Measurements from ENCODE around the gene KRTAP19-2. TPM values are rescaled to one million over a fixed set of nuclear protein-coding genes. Genes with fewer than 3 reads are reported as not detected.
"Not testable (repeated sequence)": the region's sequence is repeated elsewhere in the genome, so short reads cannot be mapped to it uniquely, and the experiment has no call there.

The KRTAP19-2 gene, protein sequence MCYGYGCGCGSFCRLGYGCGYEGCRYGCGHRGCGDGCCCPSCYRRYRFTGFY
- not detected for total RNA-seq

- POLR2A ChIA-PET = no interaction called here
- Mint-ChIP-seq H3K9me3 (peaks cover 4% of the 10 kb centered on the region), H3K4me3 (no peak within 1 kb of the TSS), H3K4me1 (no peaks in the 10 kb centered on the region), H3K27ac (no peak within 1 kb of the TSS), H3K36me3 (no peaks in the 10 kb centered on the region), H3K27me3 (no peaks in the 10 kb centered on the region)
- DNase-seq = no peak
- no peak for ATAC-seq (ENCODE audit: low read depth)
Measured at GRCh38 chr21:30487336-30487735, at the start of gene KRTAP19-2. KRTAP19-2 (minus strand) TSS chr21:30487436; CDS start chr21:30487348, 88 bp downstream.

- Mint-ChIP-seq H3K27me3 (peaks cover 2% of the 10 kb centered on the region), H3K27ac (no peak overlapping the region), H3K9me3 (peaks cover 2% of the 10 kb centered on the region), H3K36me3 (no peaks in the 10 kb centered on the region), H3K4me3 (no peak overlapping the region), H3K4me1 (no peaks in the 10 kb centered on the region)
- POLR2A ChIA-PET = no interaction called here
- ATAC-seq (ENCODE audit: low read depth) (no peak), DNase-seq (no peak)
Measured at GRCh38 chr21:30518876-30519275, 31.6 kb upstream of the KRTAP19-2 start.

DNA sequence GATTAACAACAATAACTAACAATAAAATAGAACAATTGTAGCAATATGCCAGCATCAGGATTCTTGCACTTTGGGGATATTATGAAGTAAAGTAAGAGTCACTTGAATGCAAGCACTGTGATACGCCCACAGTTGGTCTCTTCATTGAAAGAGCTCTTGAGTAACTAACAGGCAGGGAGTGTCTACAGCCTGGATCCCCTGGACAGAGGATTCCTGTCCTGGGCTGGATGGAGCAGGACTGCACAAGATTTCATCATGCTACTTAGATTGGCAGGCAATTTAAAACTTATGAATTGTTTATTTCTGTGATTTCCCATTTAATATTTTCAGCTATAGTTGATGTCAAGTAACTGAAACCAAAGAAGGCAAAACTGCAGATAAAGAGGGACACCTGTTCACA lies 28.4 kb upstream of the KRTAP19-2 start:
- ATAC-seq (ENCODE audit: low read depth) (no peak), DNase-seq (no peak)
- peaks cover 2% of the 10 kb centered on the region for H3K9me3 Mint-ChIP-seq
- H3K36me3 Mint-ChIP-seq = no peaks in the 10 kb centered on the region
- no peaks in the 10 kb centered on the region for H3K4me1 Mint-ChIP-seq
- no peak overlapping the region for H3K27ac Mint-ChIP-seq
- POLR2A ChIA-PET = no interaction called here
- no peaks in the 10 kb centered on the region for H3K27me3 Mint-ChIP-seq
- no peak overlapping the region for H3K4me3 Mint-ChIP-seq

DNA sequence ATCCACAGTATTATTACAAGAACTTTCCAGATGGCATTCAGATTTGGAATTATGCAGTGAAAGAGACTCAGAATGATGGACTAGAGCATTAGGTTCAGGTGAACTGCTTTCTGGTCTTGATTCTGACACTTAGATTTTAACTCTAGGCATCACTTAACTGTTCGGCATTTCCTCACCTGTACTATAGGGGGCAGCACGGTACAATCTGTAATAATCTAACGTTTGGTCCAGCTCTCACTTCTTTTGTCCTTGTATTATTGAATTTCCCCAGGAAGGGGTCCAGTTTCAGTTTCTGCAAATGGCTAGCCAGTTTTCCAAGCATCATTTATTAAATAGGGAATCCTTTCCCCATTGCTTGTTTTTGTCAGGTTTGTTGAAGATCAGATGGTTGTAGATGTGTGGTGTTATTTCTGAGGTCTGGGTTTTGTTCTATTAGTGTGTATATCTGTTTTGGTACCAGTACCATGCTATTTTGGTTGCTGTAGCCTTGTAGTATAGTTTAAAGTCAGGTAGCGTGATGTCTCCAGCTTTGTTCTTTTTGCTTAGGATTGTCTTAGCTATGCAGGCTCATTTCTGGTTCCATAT lies 18.5 kb upstream of the KRTAP19-2 start:
- H3K9me3 Mint-ChIP-seq; H3K27ac Mint-ChIP-seq; H3K4me3 Mint-ChIP-seq; DNase-seq; POLR2A ChIA-PET; H3K36me3 Mint-ChIP-seq; H3K27me3 Mint-ChIP-seq; H3K4me1 Mint-ChIP-seq; ATAC-seq (ENCODE audit: low read depth): not testable (repeated sequence)

DNA sequence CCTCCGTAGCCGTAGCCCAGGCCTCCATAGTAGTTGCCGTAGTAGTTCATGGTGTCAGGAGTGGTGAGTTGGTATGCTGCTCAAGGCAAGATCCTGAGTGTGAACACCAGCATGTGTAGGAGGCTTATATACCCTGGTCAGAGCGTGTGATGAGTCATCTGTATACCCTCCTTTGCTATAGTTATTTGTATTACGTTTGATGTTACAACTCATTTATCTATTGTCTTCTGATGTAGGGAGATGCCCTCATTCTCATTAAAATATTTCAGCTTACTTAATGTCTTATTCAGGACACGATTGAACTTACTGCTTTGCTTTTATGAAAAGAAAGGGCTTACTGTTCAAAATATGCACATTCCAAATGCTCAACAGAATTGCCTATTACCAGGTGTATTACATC lies 14.8 kb upstream of the KRTAP19-2 start, which contains the start of gene KRTAP19-5:
KRTAP19-5 (minus strand) TSS at position 101 of the 400 bp plus-strand sequence; CDS start at position 50, 51 bp downstream.
- POLR2A ChIA-PET = no interaction called here
- Mint-ChIP-seq H3K9me3 (no peaks in the 10 kb centered on the region), H3K4me1 (no peaks in the 10 kb centered on the region), H3K27me3 (no peaks in the 10 kb centered on the region), H3K27ac (no peak within 1 kb of the TSS), H3K4me3 (no peak within 1 kb of the TSS), H3K36me3 (no peaks in the 10 kb centered on the region)
- no peak for DNase-seq
- no peak for ATAC-seq (ENCODE audit: low read depth)

GRCh38 chr21:30497065-30497464 lies 9.8 kb upstream of the KRTAP19-2 start, which contains the start of gene KRTAP19-4:
KRTAP19-4 (minus strand) TSS chr21:30497165; CDS start chr21:30497110, 55 bp downstream.
- ATAC-seq (ENCODE audit: low read depth) (no peak), DNase-seq (no peak)
- H3K36me3 Mint-ChIP-seq = no peaks in the 10 kb centered on the region
- H3K4me3 Mint-ChIP-seq = no peak within 1 kb of the TSS
- no peaks in the 10 kb centered on the region for H3K9me3 Mint-ChIP-seq
- POLR2A ChIA-PET = no interaction called here
- no peaks in the 10 kb centered on the region for H3K27me3 Mint-ChIP-seq
- no peak within 1 kb of the TSS for H3K27ac Mint-ChIP-seq
- no peaks in the 10 kb centered on the region for H3K4me1 Mint-ChIP-seq

DNA sequence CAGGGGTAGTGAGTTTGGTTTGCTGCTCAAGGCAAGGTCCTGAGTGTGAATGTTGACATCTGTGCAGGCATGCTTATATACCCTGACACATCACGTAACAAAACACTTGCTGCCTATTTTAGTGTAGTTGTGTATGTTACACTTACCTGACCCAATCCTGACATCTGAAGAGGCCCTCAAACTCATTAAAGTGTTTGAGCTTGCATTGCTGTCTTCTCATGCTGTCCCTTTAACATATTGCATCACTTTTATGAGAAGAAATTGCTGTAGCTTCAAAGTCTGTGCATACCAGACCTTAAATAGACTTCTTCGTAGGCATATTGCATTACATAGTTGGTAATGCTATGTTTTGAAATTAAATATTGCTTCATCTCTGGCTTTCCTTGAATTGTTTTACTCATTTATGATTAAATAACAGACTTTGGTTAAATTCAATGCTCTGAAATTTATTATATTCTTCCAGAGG lies 4.8 kb upstream of the KRTAP19-2 start, which contains the start of gene KRTAP19-3:
KRTAP19-3 (minus strand) TSS at position 51 of the 466 bp plus-strand sequence. CDS start 56 bp downstream, outside the sequence.
- POLR2A ChIA-PET = no interaction called here
- no peaks in the 10 kb centered on the region for H3K36me3 Mint-ChIP-seq
- ATAC-seq (ENCODE audit: low read depth) (no peak), DNase-seq (no peak)
- no peak within 1 kb of the TSS for H3K4me3 Mint-ChIP-seq
- no peaks in the 10 kb centered on the region for H3K27me3 Mint-ChIP-seq
- H3K4me1 Mint-ChIP-seq = no peaks in the 10 kb centered on the region
- H3K27ac Mint-ChIP-seq = no peak within 1 kb of the TSS
- H3K9me3 Mint-ChIP-seq = peaks cover 1% of the 10 kb centered on the region

DNA sequence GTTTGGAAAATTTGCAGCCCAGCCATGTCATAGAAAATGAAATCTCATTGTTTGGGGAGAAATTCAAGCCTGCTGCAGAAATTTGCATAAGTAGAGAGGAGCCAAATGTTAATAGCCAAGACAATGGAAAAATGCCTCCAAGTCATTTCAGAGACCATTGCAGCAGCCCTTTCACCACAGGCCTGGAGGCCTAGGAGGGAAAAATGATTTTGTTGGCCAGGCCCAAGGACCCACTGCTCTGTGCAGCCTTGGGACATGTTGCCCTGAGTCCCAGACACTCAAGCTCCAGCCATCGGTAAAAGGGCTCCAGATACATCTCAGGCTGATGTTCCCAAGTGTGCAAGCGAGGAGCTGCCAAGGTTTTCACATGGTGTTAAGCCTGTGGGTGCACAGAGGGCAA lies 1.1 kb downstream of the KRTAP19-2 start:
- DNase-seq (no peak), ATAC-seq (ENCODE audit: low read depth) (no peak)
- Mint-ChIP-seq H3K27ac (no peak overlapping the region), H3K27me3 (no peaks in the 10 kb centered on the region), H3K9me3 (peaks cover 4% of the 10 kb centered on the region), H3K4me3 (no peak overlapping the region), H3K4me1 (no peaks in the 10 kb centered on the region), H3K36me3 (no peaks in the 10 kb centered on the region)
- POLR2A ChIA-PET = no interaction called here

GRCh38 chr21:30482130-30482529 lies 5.1 kb downstream of the KRTAP19-2 start:
- Mint-ChIP-seq H3K36me3 (no peaks in the 10 kb centered on the region), H3K27ac (no peak overlapping the region), H3K4me1 (no peaks in the 10 kb centered on the region), H3K27me3 (no peaks in the 10 kb centered on the region), H3K9me3 (peaks cover 4% of the 10 kb centered on the region), H3K4me3 (no peak overlapping the region)
- ATAC-seq (ENCODE audit: low read depth) (no peak), DNase-seq (no peak)
- POLR2A ChIA-PET = no interaction called here

DNA sequence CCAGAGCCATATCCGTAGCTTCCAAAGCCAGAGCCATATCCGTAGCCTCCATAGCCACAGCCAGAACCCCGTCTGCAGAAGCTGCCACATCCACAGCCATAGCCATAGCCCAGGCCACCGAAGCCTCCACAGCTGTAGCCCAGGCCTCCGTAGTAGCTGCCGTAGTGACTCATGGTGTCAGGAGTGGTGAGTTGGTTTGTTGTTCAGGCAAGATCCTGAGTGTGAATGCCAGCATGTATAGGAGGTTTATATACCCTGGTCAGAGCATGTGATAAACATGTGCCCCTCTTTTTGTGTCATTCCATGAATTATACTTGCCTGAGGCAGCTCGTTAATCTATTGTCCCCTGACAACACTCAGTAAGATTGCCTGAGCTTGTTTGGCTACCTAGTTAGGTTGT lies 7.1 kb downstream of the KRTAP19-2 start, which contains the start of gene KRTAP19-1:
KRTAP19-1 (minus strand) TSS at position 223 of the 400 bp plus-strand sequence; CDS start at position 173, 50 bp downstream.
- no peaks in the 10 kb centered on the region for H3K36me3 Mint-ChIP-seq
- H3K9me3 Mint-ChIP-seq = peaks cover 1% of the 10 kb centered on the region
- no peak for ATAC-seq (ENCODE audit: low read depth)
- DNase-seq = no peak
- POLR2A ChIA-PET = no interaction called here
- H3K27me3 Mint-ChIP-seq = no peaks in the 10 kb centered on the region
- H3K27ac Mint-ChIP-seq = no peak within 1 kb of the TSS
- H3K4me3 Mint-ChIP-seq = no peak within 1 kb of the TSS
- H3K4me1 Mint-ChIP-seq = no peaks in the 10 kb centered on the region

- Mint-ChIP-seq H3K4me1 (no peaks in the 10 kb centered on the region), H3K36me3 (no peaks in the 10 kb centered on the region), H3K4me3 (no peak overlapping the region), H3K27ac (no peak overlapping the region), H3K27me3 (no peaks in the 10 kb centered on the region), H3K9me3 (no peaks in the 10 kb centered on the region)
- POLR2A ChIA-PET = no interaction called here
- ATAC-seq (ENCODE audit: low read depth) = no peak
- DNase-seq = no peak
Measured at GRCh38 chr21:30479259-30479658, 8.0 kb downstream of the KRTAP19-2 start.

- Mint-ChIP-seq H3K4me3 (no peak overlapping the region), H3K27ac (no peak overlapping the region), H3K9me3 (no peaks in the 10 kb centered on the region), H3K4me1 (no peaks in the 10 kb centered on the region), H3K36me3 (no peaks in the 10 kb centered on the region), H3K27me3 (no peaks in the 10 kb centered on the region)
- POLR2A ChIA-PET = no interaction called here
- ATAC-seq (ENCODE audit: low read depth) = no peak
- no peak for DNase-seq
Measured at GRCh38 chr21:30478004-30478403, 9.2 kb downstream of the KRTAP19-2 start.

- H3K36me3 Mint-ChIP-seq = no peaks in the 10 kb centered on the region
- ATAC-seq (ENCODE audit: low read depth) (no peak), DNase-seq (no peak)
- H3K9me3 Mint-ChIP-seq = no peaks in the 10 kb centered on the region
- POLR2A ChIA-PET = no interaction called here
- H3K4me1 Mint-ChIP-seq = no peaks in the 10 kb centered on the region
- no peak overlapping the region for H3K27ac Mint-ChIP-seq
- no peak overlapping the region for H3K4me3 Mint-ChIP-seq
- no peaks in the 10 kb centered on the region for H3K27me3 Mint-ChIP-seq
Measured at GRCh38 chr21:30468900-30469714, 18.1 kb downstream of the KRTAP19-2 start.

DNA sequence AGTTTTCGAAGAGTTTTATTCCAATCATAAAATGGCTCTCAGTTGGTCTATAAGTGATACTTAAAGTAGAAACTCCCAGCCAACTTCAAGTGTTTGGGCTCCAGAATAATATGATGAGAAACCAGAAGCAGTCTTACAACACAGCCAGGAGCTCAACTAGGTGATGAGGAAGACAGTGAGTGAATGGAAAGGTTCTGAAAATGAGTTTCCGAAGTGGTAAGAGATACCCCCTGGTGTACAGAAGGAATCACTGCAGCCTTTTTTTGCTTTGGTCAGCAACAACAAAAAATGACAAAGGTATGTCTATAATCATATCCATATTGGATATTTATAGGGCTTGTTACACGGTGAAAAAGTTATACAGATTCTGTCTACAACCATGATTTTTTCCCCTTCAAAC lies 23.5 kb downstream of the KRTAP19-2 start:
- Mint-ChIP-seq H3K4me1 (no peaks in the 10 kb centered on the region), H3K27ac (no peak overlapping the region), H3K27me3 (no peaks in the 10 kb centered on the region), H3K4me3 (no peak overlapping the region), H3K36me3 (no peaks in the 10 kb centered on the region), H3K9me3 (no peaks in the 10 kb centered on the region)
- DNase-seq = no peak
- POLR2A ChIA-PET = no interaction called here
- ATAC-seq (ENCODE audit: low read depth) = no peak

All from activated naive CD8-positive, alpha-beta T cell treated with anti-CD3 and anti-CD28 coated beads, Interleukin-2, amount 10 ng/mL, durations not matched to agents 7 days and 5 days (primary cell).